Superior temporal gyrus (tissue), 1 donor: Measurements from ENCODE around the gene SLC39A3.

Experiments used
- DNase-seq: peaks from one replicate; pipeline ENCODE4 v3.0.0-alpha.2; 2016; ENCODE audit errors: extremely low spot score

The SLC39A3 gene

DNA sequence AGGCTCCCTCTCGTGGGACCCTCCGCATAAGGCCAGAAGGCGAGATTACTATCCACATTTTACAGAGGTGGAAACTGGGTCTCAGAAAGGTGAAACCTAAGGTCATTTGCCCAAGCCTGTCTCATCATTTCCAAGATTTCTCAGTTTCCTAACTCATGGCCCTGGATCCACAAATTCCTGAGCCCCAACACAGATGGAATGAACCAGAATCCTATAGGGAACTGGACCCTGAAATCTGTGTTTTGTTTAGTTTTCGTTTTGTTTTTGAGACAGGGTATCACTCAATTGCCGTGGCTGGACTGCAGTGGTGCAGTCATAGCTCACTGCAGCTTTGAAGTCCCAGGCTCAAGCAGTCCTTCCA lies 36.8 kb downstream of the SLC39A3 start:
- DNase-seq: peak; percentile 2

DNA sequence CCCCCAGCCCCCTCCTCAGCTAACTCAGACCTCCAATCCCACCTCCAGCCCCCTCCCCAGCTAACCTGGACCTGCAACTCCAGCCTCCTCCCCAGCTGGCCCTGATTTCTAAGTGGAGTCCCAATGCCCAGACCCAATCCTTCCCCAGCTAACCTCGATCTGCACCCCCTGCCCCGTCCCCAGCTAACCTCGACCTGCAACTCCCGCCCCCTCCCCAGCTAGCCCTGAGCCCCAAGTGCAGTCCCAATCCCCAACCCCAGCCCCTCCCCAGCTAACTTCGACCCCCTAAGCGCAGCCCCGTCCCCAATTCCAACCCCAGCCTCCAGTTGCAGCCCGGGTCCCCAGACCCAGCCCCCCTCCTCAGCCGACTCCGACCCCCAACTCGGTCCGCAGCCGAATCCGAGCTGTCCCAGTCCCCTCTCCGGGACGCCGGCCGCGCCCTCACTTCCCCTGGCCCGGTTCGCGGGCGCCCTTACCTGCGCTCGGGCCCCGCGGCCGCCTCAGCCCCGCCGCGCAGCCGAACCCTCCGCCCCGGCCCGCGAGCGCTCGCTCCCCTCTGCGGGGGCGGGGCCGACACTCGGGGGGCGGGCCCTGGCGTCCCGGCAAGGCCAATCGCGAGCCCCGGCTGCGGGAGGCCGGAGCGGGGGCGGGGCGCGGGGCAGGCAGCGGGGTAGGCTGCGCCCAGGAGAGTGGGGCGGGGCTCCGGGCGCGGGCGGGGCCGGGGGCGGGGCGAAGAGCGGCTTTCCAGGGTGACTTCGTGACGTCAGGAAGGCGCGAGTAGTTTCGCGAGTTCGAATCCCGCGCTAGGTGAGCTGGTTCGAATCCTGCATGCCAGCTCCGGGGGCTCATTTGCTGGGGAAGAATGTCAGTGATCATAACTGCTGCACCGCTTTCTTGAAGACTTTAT lies 37.4 kb downstream of the SLC39A3 start, which contains the start of gene GNG7:
Gene GNG7, minus strand, starts transcription at position 525 of the 907 bp plus-strand sequence. CDS start 182,006 bp downstream, outside the sequence.
- DNase-seq: peak; percentile 87

GRCh38 chr19:2701361-2702169 lies 38.3 kb downstream of the SLC39A3 start:
- DNase-seq: no peak

DNA sequence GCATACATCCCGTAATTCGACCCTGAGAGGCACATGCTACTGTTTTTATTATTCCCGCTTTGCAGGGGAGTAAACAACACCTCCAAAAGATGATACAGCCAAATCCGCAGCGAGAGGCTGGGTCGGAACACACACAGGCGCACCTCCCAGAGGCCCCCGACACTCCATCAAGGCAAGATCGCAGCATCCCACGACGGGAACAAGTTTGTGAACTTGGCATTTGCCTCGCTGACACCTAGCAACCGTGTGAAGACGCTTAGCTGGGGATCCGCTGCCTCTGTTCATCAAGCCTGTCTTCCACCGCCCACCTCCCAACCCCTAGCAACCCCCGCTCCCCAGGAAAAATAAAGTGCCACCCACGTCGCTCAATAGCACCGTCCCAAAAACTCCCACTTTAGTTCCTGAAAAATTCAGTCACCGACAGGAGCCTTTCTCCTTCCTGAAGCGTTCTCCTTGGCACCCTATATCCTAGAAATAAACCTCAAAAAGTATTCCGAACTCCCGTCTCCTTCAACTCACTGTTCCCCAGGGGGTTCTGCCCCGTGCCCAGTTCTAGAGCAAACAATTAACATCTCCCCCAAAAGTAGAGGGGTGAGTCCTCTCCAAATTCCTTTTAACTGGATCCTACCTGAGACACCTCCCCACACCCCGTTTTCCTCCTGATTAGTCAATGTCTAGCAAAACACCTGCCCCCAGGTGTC lies 39.0 kb downstream of the SLC39A3 start:
- peak; percentile 42 for DNase-seq

DNA sequence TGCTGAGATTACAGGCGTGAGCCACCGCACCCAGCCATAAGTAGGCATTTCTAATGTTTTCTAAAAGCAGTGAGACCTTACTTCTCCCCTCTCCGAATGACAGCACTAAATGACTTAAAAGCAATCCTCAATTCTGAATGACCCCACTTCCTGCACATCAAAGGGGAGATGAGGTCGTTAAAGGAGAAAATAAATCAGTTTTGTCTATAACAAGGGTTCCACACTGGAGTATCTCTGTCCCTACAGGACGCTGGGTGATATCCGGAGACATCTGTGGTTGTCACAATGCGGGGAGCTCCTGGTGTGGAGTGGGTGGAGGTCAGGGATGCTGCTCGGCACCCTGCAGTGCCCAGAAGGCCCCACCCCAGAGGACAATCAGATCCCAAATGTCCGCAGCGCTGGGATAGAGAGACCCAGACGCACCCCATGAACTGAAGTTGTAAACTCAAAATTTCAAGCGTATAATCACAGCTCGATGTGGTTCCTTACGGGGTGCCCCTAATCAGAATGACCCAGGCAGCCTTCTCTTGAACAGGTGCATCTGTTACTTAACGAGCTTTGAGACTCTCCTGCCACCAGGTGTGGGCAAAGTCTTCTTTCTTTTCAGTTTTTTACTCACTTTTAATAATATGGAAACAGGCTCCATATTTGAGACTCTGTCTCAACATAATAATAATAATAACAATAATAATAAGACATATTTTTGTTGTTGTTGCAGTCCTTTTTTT lies 40.2 kb downstream of the SLC39A3 start:
- DNase-seq: peak; percentile 30

- DNase-seq: peak; percentile 44
These were observed 45.6 kb downstream of the SLC39A3 start for GRCh38 chr19:2694196-2694595.

- peak; percentile 39 for DNase-seq
These were observed 46.2 kb downstream of the SLC39A3 start for GRCh38 chr19:2693492-2694160.

DNA sequence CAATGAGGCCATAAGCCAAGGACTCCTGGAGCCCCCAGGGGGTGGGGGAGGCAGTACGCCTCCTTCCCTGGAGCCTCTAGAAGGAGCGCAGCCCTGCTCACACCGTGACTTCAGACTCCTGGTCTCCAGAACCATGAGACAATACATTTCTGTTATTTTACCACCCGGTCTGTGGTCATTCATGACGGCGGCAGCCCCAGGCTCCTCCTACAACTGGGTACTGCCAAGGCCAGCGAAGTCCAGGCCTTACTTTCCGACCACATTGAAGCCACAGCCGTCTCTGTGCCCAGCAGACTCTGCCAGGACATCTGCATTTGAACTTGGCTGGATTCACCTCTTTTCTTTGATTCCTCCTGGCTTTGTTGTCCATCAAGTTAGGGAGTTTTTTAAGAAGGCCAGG lies 47.9 kb downstream of the SLC39A3 start:
- DNase-seq: peak; percentile 92

DNA sequence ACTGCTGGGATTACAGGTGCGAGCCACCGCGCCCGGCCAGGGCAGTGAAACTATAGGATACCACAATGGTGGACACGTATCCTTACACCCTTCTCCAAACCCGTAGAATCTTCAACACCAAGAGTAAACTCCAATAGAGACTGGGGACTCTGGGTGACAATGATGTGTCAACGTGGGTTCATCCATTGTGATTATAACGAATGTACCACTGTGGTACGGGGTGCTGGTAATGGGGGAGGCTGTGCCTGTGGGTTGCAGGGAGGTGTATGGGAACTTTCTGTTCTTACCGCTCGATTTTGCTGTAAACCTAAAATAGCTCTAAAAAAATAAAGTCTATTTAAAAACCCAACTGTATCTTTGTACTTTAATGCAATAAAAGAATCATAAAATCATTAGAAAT lies 49.0 kb downstream of the SLC39A3 start:
- no peak for DNase-seq

DNA sequence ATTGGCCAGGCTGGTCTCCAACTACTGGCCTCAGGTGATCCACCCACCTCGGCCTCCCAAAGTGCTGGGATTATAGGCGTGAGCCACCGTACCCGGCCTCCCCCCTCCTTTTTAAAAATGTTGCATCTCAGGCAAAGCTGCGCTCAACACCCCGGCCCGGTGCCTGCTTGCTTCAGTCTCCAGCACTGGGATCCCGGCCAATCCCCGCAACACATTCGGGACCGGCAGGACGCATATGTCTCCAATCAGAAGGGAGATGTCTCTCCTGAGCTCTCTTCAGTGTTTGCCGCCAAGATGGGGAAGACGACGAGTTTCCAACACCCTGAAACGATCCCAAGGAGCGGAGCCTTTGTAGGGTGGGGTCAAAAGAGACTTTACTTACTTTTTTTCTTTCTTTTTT lies 53.5 kb downstream of the SLC39A3 start:
- no peak for DNase-seq

DNA sequence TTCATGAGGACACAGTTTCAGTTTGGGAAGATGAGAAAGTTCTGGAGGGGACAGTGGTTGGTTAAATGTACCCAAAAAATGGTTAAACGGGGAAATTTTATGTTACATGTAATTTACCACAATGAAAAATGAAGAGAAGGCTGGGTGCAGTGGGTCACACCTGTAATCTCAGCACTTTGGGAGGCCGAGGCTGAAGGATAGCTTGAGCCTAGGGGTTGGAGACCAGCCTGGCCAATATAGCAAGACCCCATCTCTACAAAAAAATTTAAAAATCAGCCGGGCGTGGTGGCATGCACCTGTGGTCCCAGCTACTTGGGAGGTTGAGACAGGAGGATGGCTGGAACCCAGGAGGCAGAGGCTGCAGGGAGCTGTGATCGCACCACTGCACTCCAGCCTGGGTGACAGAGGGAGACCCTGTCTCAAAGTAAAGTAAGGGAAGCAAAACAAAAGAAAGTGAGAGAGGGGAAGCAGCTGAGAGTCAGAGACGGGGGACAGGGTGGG lies 54.6 kb downstream of the SLC39A3 start:
- DNase-seq: no peak

DNA sequence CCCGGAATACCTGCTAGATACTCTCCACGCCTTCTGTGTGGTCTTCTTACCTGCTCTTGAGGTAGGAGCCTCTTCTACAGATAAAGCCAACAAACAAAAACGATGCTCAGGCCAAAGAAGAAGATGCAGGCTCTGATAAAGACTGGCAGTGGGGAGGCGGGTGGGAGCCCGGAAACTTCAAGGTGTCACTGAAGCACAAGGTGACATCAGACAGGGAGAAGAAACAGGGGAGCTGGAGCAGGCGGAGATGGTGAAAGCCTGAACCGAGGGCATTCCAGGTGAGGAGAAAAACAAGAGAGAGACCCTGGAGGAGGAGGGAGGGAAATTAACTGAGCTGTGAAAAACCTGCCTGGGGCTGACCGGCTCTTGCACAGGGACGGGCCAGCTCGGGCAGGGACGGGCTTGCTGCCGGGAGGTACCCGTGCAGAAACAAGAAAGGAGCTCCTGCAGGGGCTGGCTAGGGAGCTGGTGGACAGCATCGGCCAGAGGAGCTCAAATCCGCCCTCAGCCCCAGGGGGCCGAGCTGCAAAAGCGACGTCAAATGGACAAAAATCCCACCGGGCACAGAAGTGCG lies 56.3 kb downstream of the SLC39A3 start:
- DNase-seq: no peak
